Superior temporal gyrus (tissue), 1 donor: ENCODE results near the gene SCAF11.
A peak's percentile ranks its signal among the peaks of the same experiment; 100 is the strongest.

Experiments used
- DNase-seq: peaks from one replicate; pipeline ENCODE4 v3.0.0-alpha.2; 2016; ENCODE audit errors: extremely low spot score

The SCAF11 gene

GRCh38 chr12:45978108-45978507 lies 12.3 kb downstream of the SCAF11 start:
- DNase-seq, result no peak

- no peak for DNase-seq
Measured at GRCh38 chr12:45977620-45978019, 12.8 kb downstream of the SCAF11 start.

- DNase-seq, result no peak
Measured at GRCh38 chr12:45975506-45975905, 14.9 kb downstream of the SCAF11 start.

- no peak for DNase-seq
Measured at GRCh38 chr12:45974883-45975282, 15.5 kb downstream of the SCAF11 start.

- DNase-seq, result no peak
Measured at GRCh38 chr12:45974171-45974719, 16.1 kb downstream of the SCAF11 start.

GRCh38 chr12:45973526-45973925 lies 16.8 kb downstream of the SCAF11 start:
- DNase-seq, result no peak

GRCh38 chr12:45970391-45970790 lies 20.0 kb downstream of the SCAF11 start:
- DNase-seq, result no peak

- no peak for DNase-seq
Measured at GRCh38 chr12:45969084-45969483, 21.3 kb downstream of the SCAF11 start.

GRCh38 chr12:45966486-45966885 lies 23.9 kb downstream of the SCAF11 start:
- no peak for DNase-seq

- no peak for DNase-seq
Measured at GRCh38 chr12:45962553-45963325, 27.6 kb downstream of the SCAF11 start.

GRCh38 chr12:45959728-45960127 lies 30.6 kb downstream of the SCAF11 start:
- no peak for DNase-seq

- no peak for DNase-seq
Measured at GRCh38 chr12:45959025-45959424, 31.3 kb downstream of the SCAF11 start.

GRCh38 chr12:45948546-45948945 lies 41.8 kb downstream of the SCAF11 start:
- DNase-seq, result no peak

GRCh38 chr12:45946435-45946834 lies 43.9 kb downstream of the SCAF11 start:
- DNase-seq, result no peak

GRCh38 chr12:45944771-45945170 lies 45.6 kb downstream of the SCAF11 start:
- DNase-seq, result no peak

GRCh38 chr12:45939759-45940158 lies 50.6 kb downstream of the SCAF11 start:
- no peak for DNase-seq

- DNase-seq, result no peak
Measured at GRCh38 chr12:45938566-45938965, 51.8 kb downstream of the SCAF11 start.

- peak; percentile 45 for DNase-seq
Measured at GRCh38 chr12:45934956-45935355, 55.4 kb downstream of the SCAF11 start.

- peak; percentile 18 for DNase-seq
Measured at GRCh38 chr12:45933504-45933903, 56.9 kb downstream of the SCAF11 start.

GRCh38 chr12:45930369-45930768 lies 60.0 kb downstream of the SCAF11 start:
- DNase-seq, result no peak

- no peak for DNase-seq
Measured at GRCh38 chr12:45928309-45928708, 62.1 kb downstream of the SCAF11 start.

- no peak for DNase-seq
Measured at GRCh38 chr12:45918818-45919217, 71.6 kb downstream of the SCAF11 start.

- no peak for DNase-seq
Measured at GRCh38 chr12:45915405-45915804, 75.0 kb downstream of the SCAF11 start.

- DNase-seq, result no peak
Measured at GRCh38 chr12:45914090-45914489, 76.3 kb downstream of the SCAF11 start.
